ENCODE data around the gene BBS9. TPM values are rescaled to one million over a fixed set of nuclear protein-coding genes. Genes with fewer than 3 reads are reported as not detected.

Gene BBS9
- total RNA-seq, 2 experiments from 2014 or later, result 16.0 to 20.4 TPM

DNA sequence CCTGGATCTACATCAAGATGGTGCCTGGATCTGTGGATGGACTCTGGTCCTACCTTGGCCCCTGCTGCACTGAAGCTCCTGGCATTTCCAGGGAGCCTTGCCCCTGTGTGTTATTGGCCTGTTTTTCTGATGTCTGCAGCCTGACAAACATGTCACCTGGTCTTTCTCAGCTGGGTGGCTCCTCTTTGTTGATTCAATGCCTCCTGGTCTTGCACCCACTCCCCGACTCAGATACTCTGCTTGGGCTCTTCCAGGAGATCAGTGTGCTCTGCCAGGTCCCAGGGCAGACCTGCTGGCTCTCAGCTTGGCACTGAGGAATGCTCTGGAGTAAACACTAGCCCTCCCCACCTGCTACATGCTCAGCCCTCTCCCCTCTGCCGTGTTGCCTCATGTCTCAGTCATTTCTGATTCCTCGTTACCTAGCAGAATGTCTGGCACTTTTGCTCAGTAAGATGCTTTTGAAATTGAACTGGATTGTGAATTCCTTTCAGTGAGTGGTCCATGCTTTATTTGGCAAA is 522.7 kb downstream of the BBS9 start:
- Mint-ChIP-seq H3K4me1 (ENCODE audit: low read depth) (no peaks in the 10 kb centered on the region), H3K36me3 (ENCODE audit: low read depth) (peaks cover 21% of the 10 kb centered on the region), H3K9me3 (no peaks in the 10 kb centered on the region), H3K27ac (no peak overlapping the region), H3K27me3 (no peaks in the 10 kb centered on the region), H3K4me3 (no peak overlapping the region)
- no peaks in the 10 kb centered on the region for H3K9me3 ChIP-seq (ENCODE audit: control insufficient read depth in 1 of 2, insufficient read depth in 1 of 2, low read length in 2 of 2)
- no peak overlapping the region for H3K4me3 ChIP-seq (ENCODE audit: low read length)
- TF ChIP-seq, protein P1, sequence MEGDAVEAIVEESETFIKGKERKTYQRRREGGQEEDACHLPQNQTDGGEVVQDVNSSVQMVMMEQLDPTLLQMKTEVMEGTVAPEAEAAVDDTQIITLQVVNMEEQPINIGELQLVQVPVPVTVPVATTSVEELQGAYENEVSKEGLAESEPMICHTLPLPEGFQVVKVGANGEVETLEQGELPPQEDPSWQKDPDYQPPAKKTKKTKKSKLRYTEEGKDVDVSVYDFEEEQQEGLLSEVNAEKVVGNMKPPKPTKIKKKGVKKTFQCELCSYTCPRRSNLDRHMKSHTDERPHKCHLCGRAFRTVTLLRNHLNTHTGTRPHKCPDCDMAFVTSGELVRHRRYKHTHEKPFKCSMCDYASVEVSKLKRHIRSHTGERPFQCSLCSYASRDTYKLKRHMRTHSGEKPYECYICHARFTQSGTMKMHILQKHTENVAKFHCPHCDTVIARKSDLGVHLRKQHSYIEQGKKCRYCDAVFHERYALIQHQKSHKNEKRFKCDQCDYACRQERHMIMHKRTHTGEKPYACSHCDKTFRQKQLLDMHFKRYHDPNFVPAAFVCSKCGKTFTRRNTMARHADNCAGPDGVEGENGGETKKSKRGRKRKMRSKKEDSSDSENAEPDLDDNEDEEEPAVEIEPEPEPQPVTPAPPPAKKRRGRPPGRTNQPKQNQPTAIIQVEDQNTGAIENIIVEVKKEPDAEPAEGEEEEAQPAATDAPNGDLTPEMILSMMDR (IDR thresholded peaks at IDR 0.05), result no peak
- no peaks in the 10 kb centered on the region for H3K27me3 ChIP-seq (ENCODE audit: control insufficient read depth in 1 of 2, insufficient read depth in 2 of 2, low read length in 2 of 2)
- CTCF ChIA-PET, result no interaction called here
- no peak overlapping the region for H3K27ac ChIP-seq (ENCODE audit: low read depth in 1 of 2, low read length in 2 of 2)
- no peaks in the 10 kb centered on the region for H3K4me1 ChIP-seq (ENCODE audit: insufficient read depth, low read length)
- no peaks in the 10 kb centered on the region for H3K36me3 ChIP-seq (ENCODE audit: insufficient read depth, low read length)
- DNase-seq (no peak), ATAC-seq (ENCODE audit: poor library complexity) (no peak)
- intact Hi-C loops (cut with DNase I, micrococcal nuclease), result no loop called here
- POLR2A ChIA-PET, result no interaction called here

DNA sequence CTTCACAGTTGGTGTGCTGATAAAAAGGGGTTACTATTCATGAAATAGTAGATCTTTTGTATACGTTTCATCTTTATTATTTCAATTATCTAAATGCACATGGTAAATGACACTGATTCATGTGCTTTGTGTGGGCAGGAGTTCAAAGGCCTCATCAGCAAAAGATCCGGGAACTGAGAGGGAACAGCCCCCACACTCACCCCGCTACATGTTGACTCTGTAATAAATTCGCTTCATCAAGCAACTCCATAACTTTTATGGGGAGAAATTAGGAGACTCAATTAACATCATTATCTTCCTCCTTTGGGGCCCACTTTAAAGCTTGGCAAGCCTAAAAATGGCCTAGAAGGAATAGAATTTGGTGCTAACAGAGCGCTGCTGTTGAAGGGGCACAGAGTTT is 525.3 kb downstream of the BBS9 start:
- Mint-ChIP-seq H3K4me1 (ENCODE audit: low read depth) (no peaks in the 10 kb centered on the region), H3K27ac (no peak overlapping the region), H3K9me3 (no peaks in the 10 kb centered on the region), H3K27me3 (no peaks in the 10 kb centered on the region), H3K4me3 (no peak overlapping the region), H3K36me3 (ENCODE audit: low read depth) (peaks cover 6% of the 10 kb centered on the region)
- no peaks in the 10 kb centered on the region for H3K9me3 ChIP-seq (ENCODE audit: control insufficient read depth in 1 of 2, insufficient read depth in 1 of 2, low read length in 2 of 2)
- POLR2A ChIA-PET, result no interaction called here
- DNase-seq (no peak), ATAC-seq (ENCODE audit: poor library complexity) (no peak)
- no peaks in the 10 kb centered on the region for H3K27me3 ChIP-seq (ENCODE audit: control insufficient read depth in 1 of 2, insufficient read depth in 2 of 2, low read length in 2 of 2)
- CTCF ChIA-PET, result no interaction called here
- TF ChIP-seq, protein P1 (IDR thresholded peaks at IDR 0.05), result no peak
- H3K4me3 ChIP-seq (ENCODE audit: low read length), result no peak overlapping the region
- H3K36me3 ChIP-seq (ENCODE audit: insufficient read depth, low read length), result no peaks in the 10 kb centered on the region
- H3K27ac ChIP-seq (ENCODE audit: low read depth in 1 of 2, low read length in 2 of 2), result no peak overlapping the region
- no peaks in the 10 kb centered on the region for H3K4me1 ChIP-seq (ENCODE audit: insufficient read depth, low read length)
- intact Hi-C loops (cut with DNase I, micrococcal nuclease), result no loop called here

Other genes starting within 250 kb of the BBS9 start
- 10 to 100 TPM; 92.3 to 93.9 TPM for gene KBTBD2, start 237.8 kb upstream of the BBS9 start, total RNA-seq
- gene FKBP9, start 172.1 kb upstream of the BBS9 start, total RNA-seq, result not detected
- gene NT5C3A, start 66.8 kb upstream of the BBS9 start, total RNA-seq, result 10 to 100 TPM; 31.5 to 33.3 TPM
- gene RP9, start 20.2 kb upstream of the BBS9 start, total RNA-seq, result 10 to 100 TPM; 17.6 to 20.3 TPM